Hematopoietic multipotent progenitor cell treated with erythropoietin and hydrocortisone succinate and interleukin-3 and kit ligand, for 6 days (in vitro differentiated cells): ENCODE results near the gene LILRB3.
A peak's percentile ranks its signal among the peaks of the same experiment; 100 is the strongest.
"Not testable (repeated sequence)": the region's sequence is repeated elsewhere in the genome, so short reads cannot be mapped to it uniquely, and the experiment has no call there.

Experiments used
- DNase-seq: peaks from one replicate; pipeline ENCODE4 v3.0.0-alpha.2; 2015

Gene LILRB3

GRCh38 chr19:54242234-54242633, 19.4 kb upstream of the LILRB3 start:
- DNase-seq = not testable (repeated sequence)

- not testable (repeated sequence) for DNase-seq
Measured at GRCh38 chr19:54240372-54241336, 17.8 kb upstream of the LILRB3 start.

DNA sequence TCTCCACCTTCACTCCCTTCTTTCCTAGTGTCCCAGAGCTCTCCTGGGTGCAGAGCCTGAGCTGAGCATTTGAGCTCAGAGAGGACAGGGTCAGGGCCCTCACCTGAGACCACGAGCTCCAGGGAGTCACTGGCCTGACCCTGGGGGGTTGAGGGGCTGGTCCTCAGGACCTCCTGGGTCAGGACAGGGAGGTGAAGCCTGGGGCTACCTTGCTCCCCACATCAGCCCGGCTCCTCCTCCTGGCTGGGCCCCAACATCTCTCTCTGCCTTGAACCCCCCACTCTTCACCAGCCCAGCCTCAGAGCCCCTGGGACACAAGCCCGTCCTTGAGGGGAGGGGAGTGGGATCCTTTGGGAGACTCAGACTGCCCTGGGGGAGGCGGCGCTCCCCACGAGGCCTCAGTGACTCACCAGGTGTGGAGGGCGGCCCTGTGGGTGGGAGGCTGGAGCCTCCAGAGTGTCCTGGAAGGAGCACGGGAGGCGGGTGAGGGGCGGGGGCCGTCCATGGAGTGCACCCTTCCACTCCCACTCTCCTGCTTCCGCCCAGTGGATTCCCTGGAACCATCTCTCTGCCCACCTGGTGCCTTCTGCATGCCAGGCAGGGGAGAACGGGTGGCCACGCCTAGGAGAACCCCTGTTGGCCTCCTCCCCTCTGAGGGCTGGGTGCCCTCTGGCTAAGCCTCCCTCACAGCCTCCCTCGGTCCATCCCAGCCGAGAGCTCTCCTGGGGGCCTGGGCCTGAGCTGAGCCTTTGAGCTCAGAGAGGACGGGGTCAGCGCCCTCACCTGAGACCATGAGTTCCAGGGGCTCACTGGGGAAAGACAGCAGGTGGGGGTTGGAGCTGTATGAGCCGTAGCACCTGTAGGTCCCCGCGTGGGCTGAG, 16.9 kb upstream of the LILRB3 start:
- not testable (repeated sequence) for DNase-seq

DNA sequence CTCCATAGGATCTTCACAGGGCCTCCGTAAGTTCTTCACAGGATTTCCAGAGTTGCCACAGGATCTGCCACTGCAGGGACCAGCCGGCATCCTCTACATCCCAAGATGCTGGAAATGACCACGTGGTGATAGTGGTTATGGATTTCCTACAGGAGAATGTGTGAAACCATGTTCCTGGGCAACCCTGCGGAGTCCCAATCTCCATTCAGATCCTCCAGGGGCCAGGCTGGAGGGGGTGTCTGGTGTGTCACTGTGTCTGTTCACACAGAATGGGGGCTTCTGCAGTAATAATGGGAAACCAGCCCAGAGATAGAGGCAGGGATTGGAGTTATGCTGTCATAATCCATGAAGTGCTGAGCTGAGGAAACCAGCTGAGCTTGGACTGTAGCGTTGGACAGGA, 11.1 kb upstream of the LILRB3 start:
- no peak for DNase-seq

GRCh38 chr19:54231077-54231931, 8.5 kb upstream of the LILRB3 start:
- peak; percentile 92 for DNase-seq

DNA sequence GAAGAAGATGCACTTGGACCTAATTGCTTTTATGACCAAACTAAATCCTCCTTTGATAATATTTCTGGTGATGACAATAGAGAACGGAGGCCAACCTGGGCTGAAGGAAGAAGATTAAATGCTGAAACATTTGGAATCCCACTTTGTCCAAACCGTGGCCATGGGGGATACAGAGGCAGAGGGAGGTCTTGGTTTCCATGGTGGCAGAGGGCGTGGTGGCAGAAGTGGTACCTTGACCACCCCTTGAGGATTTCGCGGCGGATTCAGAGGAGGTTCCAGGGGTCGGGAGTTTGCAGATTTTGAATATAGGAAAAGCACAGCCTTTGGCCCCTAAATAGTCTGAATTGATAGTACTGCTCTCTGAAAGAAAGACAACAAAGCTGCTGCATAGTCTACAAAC, 7.2 kb upstream of the LILRB3 start:
- no peak for DNase-seq

DNA sequence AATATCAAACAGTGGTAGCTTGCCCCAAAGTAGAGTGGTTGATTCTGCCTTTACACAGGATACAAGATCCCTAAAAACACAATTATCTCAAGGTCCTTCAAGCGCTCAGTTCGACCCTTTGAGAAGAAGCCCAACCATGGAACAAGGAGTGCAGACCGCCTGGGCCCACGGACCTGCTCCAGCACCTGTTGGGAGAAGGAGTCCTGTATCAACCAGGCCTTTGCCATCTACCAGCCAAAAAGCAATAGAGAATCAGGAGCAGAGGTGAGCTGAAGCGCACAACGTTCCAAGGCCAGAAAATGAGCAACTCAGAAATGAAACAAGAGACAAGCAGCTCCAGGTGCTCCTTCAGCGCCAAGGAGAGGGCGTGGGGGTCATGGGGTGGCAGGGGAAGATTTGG, 6.3 kb upstream of the LILRB3 start:
- no peak for DNase-seq

DNA sequence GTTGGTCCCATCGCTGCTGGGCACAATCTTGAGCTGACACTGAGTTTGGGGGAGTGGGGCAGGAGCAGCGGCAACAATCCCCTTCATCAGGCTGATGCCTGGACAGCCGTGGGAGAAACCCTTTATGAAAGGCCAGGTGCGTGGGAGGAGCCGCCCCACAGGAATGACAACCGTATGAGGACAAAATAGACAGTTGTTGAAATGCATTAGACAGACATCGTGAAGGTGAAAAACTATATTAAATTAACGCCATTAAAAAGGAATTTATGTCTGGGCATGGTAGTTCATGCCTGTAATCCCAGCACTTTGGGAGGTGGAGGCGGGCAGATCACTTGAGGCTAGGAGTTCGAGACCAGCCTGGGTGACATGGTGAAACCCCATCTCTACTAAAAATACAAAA, 1.8 kb upstream of the LILRB3 start:
- not testable (repeated sequence) for DNase-seq

GRCh38 chr19:54223937-54224281, 1.1 kb upstream of the LILRB3 start:
- not testable (repeated sequence) for DNase-seq

DNA sequence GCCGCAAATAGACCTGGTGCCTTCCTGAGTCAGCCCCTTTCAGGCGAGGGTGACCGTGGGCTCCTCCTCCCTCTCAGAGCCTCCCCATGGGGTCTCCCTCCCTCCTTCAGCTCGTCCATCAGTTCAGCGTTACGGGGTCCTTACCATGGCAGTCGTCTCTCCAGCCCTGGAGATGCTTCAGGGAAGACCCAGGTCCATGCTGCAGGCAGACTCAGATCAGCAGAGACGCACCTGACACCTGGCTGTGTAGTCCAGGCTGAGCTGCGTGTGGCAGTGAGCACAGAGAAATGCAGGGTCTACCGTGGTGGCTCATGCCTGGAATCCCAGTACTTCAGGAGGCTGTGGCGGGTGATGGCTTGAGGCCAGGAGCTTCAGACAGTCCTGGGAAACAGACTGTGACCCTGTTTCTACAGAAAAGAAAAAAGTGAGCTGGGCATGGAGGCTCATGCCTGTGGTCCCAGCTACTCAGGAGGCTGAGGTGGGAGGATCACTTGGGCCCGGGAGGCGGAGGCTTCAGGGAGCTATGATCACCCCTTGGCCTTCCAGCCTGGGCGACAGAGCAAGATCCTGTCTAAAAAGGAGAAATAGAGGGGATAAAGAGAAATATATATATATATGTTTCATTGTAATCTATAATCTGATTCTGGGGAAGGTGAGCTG, 600 bp upstream of the LILRB3 start:
- not testable (repeated sequence) for DNase-seq

- not testable (repeated sequence) for DNase-seq
Measured at GRCh38 chr19:54221947-54222346, 860 bp downstream of the LILRB3 start.

DNA sequence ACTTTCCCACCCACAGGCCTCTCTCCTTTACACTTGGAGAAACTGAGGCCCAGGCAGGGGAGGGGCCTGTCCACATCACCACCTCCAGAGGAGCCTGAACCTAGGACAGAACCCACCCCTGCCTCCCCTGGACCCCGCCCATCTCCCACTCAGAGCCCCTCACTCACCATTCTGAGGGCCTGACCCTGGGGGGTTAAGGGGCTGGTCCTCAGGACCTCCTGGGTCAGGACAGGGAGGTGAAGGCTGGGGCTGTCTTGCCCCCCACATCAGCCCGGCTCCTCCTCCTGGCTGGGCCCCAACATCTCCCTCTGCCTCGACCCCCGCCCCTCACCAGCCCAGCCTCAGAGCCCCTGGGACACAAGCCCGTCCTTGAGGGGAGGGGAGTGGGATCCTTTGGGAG, 3.1 kb downstream of the LILRB3 start:
- not testable (repeated sequence) for DNase-seq

- DNase-seq = no peak
Measured at GRCh38 chr19:54218960-54219661, 3.7 kb downstream of the LILRB3 start.

DNA sequence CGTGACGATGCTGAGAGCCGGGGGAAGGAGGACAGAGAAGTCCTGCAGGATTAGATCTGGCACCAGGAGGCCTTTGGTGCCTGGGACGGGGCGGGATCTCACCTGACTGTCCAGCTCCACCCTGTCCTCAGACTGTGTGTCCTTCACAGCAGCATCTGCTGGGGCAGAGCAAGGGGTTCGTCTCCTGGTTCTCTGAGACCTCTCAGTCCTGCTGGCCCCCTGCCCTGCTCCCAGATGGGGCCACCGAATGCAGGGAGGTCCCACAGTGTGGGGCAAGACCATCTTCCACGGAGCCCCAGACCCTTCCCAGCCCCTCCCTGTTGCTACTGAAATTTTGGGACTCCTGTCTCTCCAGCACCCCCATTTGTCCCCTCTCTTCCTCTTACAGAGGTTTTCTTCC, 4.5 kb downstream of the LILRB3 start:
- no peak for DNase-seq

- DNase-seq = not testable (repeated sequence)
Measured at GRCh38 chr19:54217517-54218247, 5.1 kb downstream of the LILRB3 start.

- no peak for DNase-seq
Measured at GRCh38 chr19:54216869-54217268, 5.9 kb downstream of the LILRB3 start.

DNA sequence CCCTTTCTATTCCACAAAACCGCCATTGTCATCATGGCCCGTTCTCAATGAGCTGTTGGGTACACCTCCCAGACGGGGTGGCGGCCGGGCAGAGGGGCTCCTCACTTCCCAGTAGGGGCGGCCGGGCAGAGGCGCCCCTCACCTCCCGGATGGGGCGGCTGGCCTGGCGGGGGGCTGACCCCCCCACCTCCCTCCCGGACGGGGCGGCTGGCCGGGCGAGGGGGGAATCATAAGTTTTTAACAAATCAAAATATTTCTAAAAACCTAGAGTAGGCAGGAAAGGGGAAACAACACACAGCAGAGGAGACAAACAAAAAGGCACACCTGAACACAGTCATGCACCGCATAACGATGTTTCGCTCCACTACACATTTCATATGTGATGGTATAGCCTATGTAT, 8.1 kb downstream of the LILRB3 start:
- DNase-seq = not testable (repeated sequence)

DNA sequence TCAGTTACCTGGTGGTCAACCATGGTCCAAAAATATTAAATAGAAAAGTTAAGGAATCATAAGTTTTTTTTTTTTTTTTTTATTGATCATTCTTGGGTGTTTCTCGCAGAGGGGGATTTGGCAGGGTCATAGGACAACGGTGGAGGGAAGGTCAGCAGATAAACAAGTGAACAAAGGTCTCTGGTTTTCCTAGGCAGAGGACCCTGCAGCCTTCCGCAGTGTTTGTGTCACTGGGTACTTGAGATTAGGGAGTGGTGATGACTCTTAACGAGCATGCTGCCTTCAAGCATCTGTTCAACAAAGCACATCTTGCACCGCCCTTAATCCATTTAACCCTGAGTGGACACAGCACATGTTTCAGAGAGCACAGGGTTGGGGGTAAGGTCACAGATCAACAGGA, 8.6 kb downstream of the LILRB3 start:
- not testable (repeated sequence) for DNase-seq

- DNase-seq = no peak
Measured at GRCh38 chr19:54211235-54211634, 11.6 kb downstream of the LILRB3 start.

DNA sequence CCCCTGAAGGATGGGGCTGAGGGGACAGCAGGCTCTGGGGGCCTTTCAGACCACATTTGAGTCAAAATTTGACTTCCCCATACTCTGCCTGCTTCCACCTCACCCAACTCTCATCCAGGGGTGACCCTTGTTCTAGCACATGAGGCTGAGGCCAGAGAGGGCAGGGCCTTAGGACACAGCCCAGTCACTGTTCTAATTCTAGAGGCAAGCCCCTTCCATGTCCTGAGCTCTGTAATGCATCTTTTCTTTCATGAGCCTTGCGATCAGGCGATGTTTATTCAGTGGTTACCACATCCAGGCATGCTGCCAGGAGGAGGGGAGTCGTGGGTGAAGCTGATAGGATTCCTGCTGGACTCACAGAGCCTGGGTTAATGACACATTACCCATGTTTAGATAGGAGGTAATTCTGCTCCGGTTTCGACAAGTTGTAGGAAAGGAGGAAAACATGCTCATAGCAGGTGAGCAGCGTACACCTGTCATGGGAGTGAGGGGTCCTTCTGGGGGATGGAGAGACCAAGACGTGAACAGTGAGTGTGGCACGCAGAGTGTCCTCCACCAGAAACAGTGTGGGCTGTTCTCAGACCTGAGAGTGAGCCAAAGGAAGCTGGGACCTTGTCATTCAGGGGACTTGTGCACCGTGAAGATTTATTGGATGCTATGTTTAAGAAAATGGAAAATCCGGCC, 12.9 kb downstream of the LILRB3 start:
- DNase-seq = peak; percentile 98
